K562 (cell line): Measurements from ENCODE around the gene TRIM23. TPM values are rescaled to one million over a fixed set of nuclear protein-coding genes. Genes with fewer than 3 reads are reported as not detected.

ENCODE experiments used
- CC2D1A ChIP-seq: fragments of 450-650 bp; IDR thresholded peaks from 2 replicates; pipeline ENCODE4 v1.6.1; 2017; ENCODE audit warnings: mild to moderate bottlenecking
- FOXP1 ChIP-seq: sonication (generic); formaldehyde crosslinking; IDR thresholded peaks from 2 replicates; pipeline ENCODE4 v1.8.0; 2022; ENCODE audit warnings: mild to moderate bottlenecking, missing genetic modification reagents
- GATAD2B ChIP-seq: fragments of 450-650 bp; IDR thresholded peaks from 2 replicates; pipeline ENCODE4 v1.6.1; 2017; ENCODE audit warnings: mild to moderate bottlenecking, borderline replicate concordance
- HNRNPUL1 ChIP-seq: fragments of 200-400 bp; formaldehyde crosslinking; IDR thresholded peaks from 2 replicates; pipeline ENCODE4 v1.6.1; 2017; ENCODE audit warnings: low read length
- MEF2D ChIP-seq: conservative IDR thresholded peaks from 2 replicates; pipeline ENCODE4 v1.6.1; 2016; ENCODE audit warnings: low read depth, missing genetic modification characterization, missing compliant biosample characterization
- NCOR1 ChIP-seq: fragments of 450-650 bp; IDR thresholded peaks from 2 replicates; pipeline ENCODE4 v1.6.1; 2016; ENCODE audit warnings: mild to moderate bottlenecking, moderate library complexity
- POLR2H ChIP-seq: IDR thresholded peaks from 2 replicates; pipeline ENCODE4 v1.6.1; 2016; ENCODE audit warnings: missing genetic modification characterization, low read depth, mild to moderate bottlenecking, control low read depth, missing compliant biosample characterization, moderate library complexity
- SIX5 ChIP-seq, 2 experiments: IDR thresholded peaks; 2 replicates each; pipeline ENCODE4 v1.6.1; 2011; ENCODE audit warnings: low read length in 2 of 2, borderline replicate concordance in 1 of 2, low read depth in 1 of 2, mild to moderate bottlenecking in 1 of 2, moderate library complexity in 1 of 2; ENCODE audit not compliant: insufficient read depth in 1 of 2
- TBL1XR1 ChIP-seq, 2 experiments: IDR thresholded peaks; 2 replicates each; pipeline ENCODE4 v1.6.1; 2012; ENCODE audit warnings: improper control_type of control experiment in 2 of 2, low read length in 2 of 2, mild to moderate bottlenecking in 1 of 2
- ZNF778 ChIP-seq: fragments of 450-650 bp; formaldehyde crosslinking; IDR thresholded peaks from 2 replicates; pipeline ENCODE4 v1.4.0; 2020; ENCODE audit warnings: mild to moderate bottlenecking, moderate library complexity
- polyA plus RNA-seq, 8 experiments: library from polyadenylated mRNA; depleted of rRNA in 4 of 8; stranded (reverse) in 5 of 8; unstranded in 3 of 8; fragments of >200 nt; fragmentation: Nextera tagmentation in 2 of 8; fragmentation: Illumina TruSeq in 1 of 8; extraction: Ambion mirVana in 2 of 8; extraction: Trizol in 1 of 8; gene quantifications; 2 replicates each; pipeline versions ENCODE4 v1.2.1 to v1.2.3, GENCODE V29; 2011 to 2014; ENCODE audit warnings: inconsistent platforms in 1 of 8, missing spikeins in 1 of 8
- total RNA-seq, 7 experiments: library from RNA; depleted of rRNA in 6 of 7; stranded (reverse); fragments of >200 nt in 6 of 7; fragmentation: Illumina TruSeq in 2 of 7; extraction: Trizol in 2 of 7; gene quantifications; 2 replicates each; pipeline versions ENCODE4 v1.2.1 to v1.2.3, GENCODE V29; 2011 to 2021; ENCODE audit warnings: low replicate concordance in 1 of 7
- TF ChIP-seq, protein P1 (sequence below): fragments of 150-350 bp; conservative IDR thresholded peaks from 2 replicates; pipeline ENCODE4 v1.6.1; 2014; ENCODE audit warnings: low read length
- TF ChIP-seq, protein P2 (sequence below): sonication (generic); formaldehyde crosslinking; IDR thresholded peaks from 2 replicates; pipeline ENCODE4 v1.9.0; 2022; ENCODE audit warnings: mild to moderate bottlenecking, missing genetic modification reagents
- TF ChIP-seq, protein P3 (sequence below): fragments of 250-450 bp; sonication (Bioruptor Pico); IDR thresholded peaks from 2 replicates; pipeline ENCODE4 v1.8.0; 2021; ENCODE audit warnings: borderline replicate concordance, mild to moderate bottlenecking, moderate library complexity; ENCODE audit not compliant: poor library complexity, severe bottlenecking
- TF ChIP-seq, protein P4 (sequence below): sonication (generic); formaldehyde crosslinking; IDR thresholded peaks from 2 replicates; pipeline ENCODE4 v1.8.1; 2023; ENCODE audit warnings: mild to moderate bottlenecking, missing genetic modification reagents
- TF ChIP-seq, protein P5 (sequence below): fragments of 250-450 bp; sonication (Bioruptor Pico); IDR thresholded peaks from 2 replicates; pipeline ENCODE4 v1.8.0; 2022; ENCODE audit warnings: moderate library complexity, mild to moderate bottlenecking, inconsistent platforms
- TF ChIP-seq, protein P6 (sequence below): fragments of 450-650 bp; formaldehyde crosslinking; IDR thresholded peaks from 2 replicates; pipeline ENCODE4 v1.4.0; 2022; ENCODE audit warnings: missing genetic modification characterization

Gene TRIM23
- total and polyA plus RNA-seq, 9 of the 15 experiments (the other 6 are each of a cell fraction or from before 2014, with no cell fraction given), result 2.4 to 8.5 (median 4.9) TPM

DNA sequence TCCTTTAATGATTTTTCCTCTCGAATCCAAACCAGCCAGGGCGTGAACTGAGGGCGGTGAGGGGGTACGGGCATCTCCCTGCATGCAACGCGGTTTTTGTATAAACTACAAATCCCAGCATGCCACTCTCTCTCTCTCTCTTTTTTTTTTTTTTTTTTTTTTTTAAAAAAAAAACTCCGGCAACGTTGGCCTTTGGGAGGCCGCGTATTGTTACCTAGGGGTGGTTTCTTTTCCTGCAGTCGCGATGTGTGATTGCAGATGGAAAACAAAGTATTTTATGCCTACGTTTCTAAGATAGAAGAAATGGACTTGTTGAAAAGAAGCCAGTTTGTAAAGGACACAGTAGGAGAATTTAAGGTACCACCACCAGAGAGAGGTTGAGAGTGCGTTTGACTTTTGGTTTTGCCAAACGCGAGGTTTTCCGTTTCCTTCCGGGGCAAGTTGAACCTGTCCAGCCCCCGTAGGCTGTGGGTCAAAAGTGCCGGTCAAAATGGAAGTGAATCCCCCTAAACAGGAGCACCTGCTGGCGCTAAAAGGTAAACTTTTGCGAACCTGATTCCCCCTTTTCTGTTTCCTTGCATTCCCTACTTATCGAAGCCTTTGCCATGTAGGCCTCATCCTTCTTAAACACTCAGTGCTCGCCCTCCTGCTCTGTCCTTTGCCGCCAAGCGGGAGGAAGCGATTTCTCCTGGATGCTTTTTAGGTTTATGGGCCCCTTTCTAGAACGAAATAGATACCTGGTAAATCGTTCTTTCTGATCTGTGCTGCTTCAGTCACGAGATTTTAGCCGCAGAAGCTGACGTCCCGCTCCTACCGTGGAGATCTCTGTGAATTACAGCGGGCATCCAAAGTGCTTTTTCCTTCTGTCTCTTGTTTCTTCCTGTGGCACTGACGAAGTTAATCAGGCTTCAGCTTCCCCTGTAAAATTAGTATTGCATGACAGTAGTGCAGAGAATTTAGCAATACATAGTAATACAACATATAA, 730 bp upstream of the TRIM23 start, which contains the start of the genes SHLD3 and TRAPPC13 (continued):
- TF ChIP-seq, protein P1, sequence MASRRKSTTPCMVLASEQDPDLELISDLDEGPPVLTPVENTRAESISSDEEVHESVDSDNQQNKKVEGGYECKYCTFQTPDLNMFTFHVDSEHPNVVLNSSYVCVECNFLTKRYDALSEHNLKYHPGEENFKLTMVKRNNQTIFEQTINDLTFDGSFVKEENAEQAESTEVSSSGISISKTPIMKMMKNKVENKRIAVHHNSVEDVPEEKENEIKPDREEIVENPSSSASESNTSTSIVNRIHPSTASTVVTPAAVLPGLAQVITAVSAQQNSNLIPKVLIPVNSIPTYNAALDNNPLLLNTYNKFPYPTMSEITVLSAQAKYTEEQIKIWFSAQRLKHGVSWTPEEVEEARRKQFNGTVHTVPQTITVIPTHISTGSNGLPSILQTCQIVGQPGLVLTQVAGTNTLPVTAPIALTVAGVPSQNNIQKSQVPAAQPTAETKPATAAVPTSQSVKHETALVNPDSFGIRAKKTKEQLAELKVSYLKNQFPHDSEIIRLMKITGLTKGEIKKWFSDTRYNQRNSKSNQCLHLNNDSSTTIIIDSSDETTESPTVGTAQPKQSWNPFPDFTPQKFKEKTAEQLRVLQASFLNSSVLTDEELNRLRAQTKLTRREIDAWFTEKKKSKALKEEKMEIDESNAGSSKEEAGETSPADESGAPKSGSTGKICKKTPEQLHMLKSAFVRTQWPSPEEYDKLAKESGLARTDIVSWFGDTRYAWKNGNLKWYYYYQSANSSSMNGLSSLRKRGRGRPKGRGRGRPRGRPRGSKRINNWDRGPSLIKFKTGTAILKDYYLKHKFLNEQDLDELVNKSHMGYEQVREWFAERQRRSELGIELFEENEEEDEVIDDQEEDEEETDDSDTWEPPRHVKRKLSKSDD, result no peak
- TF ChIP-seq HNRNPUL1 (no peak), POLR2H (tag) (peak; percentile 76), ZNF778 (CRISPR knock-in tag) (no peak), TBL1XR1 (IDR thresholded peaks at IDR 0.05; ENCODE audit: low read length in 2 of 2) (no peak), FOXP1 (CRISPR knock-in tag) (no peak), MEF2D (tag) (0 out of 2 replicates have a peak, but pooled peaks have one; percentile 51), NCOR1 (no peak; the same call in 1 of the 2 replicates), GATAD2B (no peak), CC2D1A (no peak; the same call in 1 of the 2 replicates), SIX5 (IDR thresholded peaks at IDR 0.05; ENCODE audit: borderline replicate concordance in 1 of 2, insufficient read depth in 1 of 2, low read depth in 1 of 2, low read length in 2 of 2) (peak; percentile 63 to 64; a peak in 2 of 4 replicates)
- TF ChIP-seq, protein P2, sequence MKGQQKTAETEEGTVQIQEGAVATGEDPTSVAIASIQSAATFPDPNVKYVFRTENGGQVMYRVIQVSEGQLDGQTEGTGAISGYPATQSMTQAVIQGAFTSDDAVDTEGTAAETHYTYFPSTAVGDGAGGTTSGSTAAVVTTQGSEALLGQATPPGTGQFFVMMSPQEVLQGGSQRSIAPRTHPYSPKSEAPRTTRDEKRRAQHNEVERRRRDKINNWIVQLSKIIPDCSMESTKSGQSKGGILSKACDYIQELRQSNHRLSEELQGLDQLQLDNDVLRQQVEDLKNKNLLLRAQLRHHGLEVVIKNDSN (CRISPR knock-in tag), result no peak
- TF ChIP-seq, protein P3, sequence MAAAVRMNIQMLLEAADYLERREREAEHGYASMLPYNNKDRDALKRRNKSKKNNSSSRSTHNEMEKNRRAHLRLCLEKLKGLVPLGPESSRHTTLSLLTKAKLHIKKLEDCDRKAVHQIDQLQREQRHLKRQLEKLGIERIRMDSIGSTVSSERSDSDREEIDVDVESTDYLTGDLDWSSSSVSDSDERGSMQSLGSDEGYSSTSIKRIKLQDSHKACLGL, result no peak
- TF ChIP-seq, protein P4, sequence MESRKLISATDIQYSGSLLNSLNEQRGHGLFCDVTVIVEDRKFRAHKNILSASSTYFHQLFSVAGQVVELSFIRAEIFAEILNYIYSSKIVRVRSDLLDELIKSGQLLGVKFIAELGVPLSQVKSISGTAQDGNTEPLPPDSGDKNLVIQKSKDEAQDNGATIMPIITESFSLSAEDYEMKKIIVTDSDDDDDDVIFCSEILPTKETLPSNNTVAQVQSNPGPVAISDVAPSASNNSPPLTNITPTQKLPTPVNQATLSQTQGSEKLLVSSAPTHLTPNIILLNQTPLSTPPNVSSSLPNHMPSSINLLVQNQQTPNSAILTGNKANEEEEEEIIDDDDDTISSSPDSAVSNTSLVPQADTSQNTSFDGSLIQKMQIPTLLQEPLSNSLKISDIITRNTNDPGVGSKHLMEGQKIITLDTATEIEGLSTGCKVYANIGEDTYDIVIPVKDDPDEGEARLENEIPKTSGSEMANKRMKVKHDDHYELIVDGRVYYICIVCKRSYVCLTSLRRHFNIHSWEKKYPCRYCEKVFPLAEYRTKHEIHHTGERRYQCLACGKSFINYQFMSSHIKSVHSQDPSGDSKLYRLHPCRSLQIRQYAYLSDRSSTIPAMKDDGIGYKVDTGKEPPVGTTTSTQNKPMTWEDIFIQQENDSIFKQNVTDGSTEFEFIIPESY, result no peak
- TF ChIP-seq, protein P5, sequence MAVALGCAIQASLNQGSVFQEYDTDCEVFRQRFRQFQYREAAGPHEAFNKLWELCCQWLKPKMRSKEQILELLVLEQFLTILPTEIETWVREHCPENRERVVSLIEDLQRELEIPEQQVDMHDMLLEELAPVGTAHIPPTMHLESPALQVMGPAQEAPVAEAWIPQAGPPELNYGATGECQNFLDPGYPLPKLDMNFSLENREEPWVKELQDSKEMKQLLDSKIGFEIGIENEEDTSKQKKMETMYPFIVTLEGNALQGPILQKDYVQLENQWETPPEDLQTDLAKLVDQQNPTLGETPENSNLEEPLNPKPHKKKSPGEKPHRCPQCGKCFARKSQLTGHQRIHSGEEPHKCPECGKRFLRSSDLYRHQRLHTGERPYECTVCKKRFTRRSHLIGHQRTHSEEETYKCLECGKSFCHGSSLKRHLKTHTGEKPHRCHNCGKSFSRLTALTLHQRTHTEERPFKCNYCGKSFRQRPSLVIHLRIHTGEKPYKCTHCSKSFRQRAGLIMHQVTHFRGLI (CRISPR knock-in tag), result no peak
- TF ChIP-seq, protein P6, sequence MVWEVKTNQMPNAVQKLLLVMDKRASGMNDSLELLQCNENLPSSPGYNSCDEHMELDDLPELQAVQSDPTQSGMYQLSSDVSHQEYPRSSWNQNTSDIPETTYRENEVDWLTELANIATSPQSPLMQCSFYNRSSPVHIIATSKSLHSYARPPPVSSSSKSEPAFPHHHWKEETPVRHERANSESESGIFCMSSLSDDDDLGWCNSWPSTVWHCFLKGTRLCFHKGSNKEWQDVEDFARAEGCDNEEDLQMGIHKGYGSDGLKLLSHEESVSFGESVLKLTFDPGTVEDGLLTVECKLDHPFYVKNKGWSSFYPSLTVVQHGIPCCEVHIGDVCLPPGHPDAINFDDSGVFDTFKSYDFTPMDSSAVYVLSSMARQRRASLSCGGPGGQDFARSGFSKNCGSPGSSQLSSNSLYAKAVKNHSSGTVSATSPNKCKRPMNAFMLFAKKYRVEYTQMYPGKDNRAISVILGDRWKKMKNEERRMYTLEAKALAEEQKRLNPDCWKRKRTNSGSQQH (CRISPR knock-in tag), result no peak
